H54 (cell line): ENCODE results near the gene CHTOP.
"Not testable (repeated sequence)": the region's sequence is repeated elsewhere in the genome, so short reads cannot be mapped to it uniquely, and the experiment has no call there.

Source experiments
- DNase-seq: peaks from one replicate; pipeline ENCODE4 v3.0.0; 2011; ENCODE audit warnings: low spot score, mixed read lengths; ENCODE audit not compliant: insufficient read length
- FAIRE-seq: peaks from 3 replicates; lab custom pipeline; 2011; peaks lifted over from hg19 to GRCh38; lab: Jason Lieb, UNC
- POLR2A ChIP-seq: IDR thresholded peaks from 2 replicates; pipeline ENCODE4 v1.6.1; 2011; ENCODE audit warnings: low read depth, mild to moderate bottlenecking, low read length

The CHTOP gene, protein sequence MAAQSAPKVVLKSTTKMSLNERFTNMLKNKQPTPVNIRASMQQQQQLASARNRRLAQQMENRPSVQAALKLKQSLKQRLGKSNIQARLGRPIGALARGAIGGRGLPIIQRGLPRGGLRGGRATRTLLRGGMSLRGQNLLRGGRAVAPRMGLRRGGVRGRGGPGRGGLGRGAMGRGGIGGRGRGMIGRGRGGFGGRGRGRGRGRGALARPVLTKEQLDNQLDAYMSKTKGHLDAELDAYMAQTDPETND

DNA sequence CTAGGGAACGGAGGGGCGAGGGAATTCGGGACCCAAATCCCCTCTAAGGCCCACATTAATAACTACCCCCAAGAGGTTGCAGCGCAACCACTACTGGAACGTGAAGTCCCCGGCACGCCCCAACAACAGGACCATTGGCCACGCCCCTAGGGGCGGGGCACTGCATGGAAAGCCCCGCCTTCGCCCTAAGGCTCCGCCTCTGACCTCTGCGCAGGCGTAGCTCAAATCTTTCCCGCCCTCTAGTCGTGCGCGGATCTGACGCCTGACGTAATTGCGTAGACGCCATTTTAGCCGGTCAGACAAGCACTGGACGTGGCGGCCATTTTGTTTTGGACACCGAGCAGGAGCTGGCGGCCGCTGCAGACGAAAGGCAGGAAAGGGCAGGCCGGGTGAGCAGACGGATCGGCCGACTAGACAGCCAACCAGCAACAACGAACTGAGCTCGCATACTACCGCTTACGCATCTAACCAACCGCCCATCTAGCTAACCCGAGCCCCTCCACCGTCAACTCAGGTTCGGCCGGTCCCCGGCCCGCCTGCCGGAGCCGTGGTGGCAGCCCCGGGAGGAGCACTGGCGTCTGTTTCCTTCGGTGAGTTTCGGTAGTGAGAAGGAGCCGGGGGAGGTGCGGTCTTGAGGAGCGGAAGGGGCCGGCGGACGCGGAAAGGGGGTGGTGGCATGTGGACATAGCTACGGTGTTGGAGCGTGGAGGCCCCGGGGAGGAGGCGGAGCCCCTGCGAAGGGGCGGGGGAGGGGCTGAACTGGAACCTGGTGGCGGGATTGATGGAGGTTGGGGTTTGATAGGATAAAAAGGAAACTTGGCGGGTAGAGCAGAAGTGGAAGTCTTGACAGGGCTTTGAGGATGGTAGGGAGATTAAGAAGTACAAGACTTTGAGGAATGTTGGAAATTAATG, at the start of gene CHTOP:
TSS of gene CHTOP (plus strand) at position 313 of the 912 bp plus-strand sequence. CDS start 2,523 bp downstream, outside the sequence.
- peak; percentile 80; the same call in 1 of the 2 replicates for TF ChIP-seq POLR2A
- DNase-seq: peak; percentile 80
- peak; percentile 45 for FAIRE-seq

DNA sequence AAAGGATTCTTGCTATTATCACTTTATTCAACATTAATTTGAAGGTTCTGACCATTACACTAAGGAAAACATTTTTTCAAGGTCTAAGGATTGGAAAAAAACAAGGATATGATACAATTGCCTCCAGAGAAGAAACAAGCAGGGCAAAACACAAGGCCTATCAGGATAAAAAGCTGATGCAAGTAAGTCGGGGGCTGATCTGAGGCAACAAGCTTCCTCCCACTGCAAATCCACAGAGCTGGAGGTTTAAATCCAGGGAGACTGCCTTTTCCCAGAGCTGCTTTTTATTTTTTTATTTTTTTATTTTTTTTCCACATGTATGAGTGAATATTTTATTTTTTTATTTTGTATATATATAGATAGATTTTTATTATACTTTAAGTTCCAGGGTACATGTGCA, 48.9 kb upstream of the CHTOP start:
- FAIRE-seq (no peak), DNase-seq (no peak)
- TF ChIP-seq POLR2A: no peak

DNA sequence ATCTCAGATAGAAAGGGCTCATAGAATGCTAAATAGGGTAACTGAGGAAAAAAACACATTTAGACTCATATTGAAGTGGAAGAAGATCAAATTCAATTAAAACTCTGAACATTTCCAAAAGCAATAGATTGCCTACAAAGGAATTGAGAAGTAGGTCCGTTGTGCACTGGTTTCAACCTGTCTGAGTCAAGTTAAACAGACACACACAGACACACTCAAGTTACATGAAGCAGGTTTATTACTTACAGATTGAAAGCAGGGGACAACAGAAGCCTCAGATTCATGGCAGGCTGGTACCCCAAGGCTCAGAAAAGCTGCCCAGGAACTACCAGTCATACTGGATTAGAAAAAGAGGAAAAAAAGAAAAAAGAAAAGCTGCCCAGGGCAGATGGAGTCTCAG, 47.5 kb upstream of the CHTOP start:
- no peak for FAIRE-seq
- TF ChIP-seq POLR2A: no peak
- no peak for DNase-seq

DNA sequence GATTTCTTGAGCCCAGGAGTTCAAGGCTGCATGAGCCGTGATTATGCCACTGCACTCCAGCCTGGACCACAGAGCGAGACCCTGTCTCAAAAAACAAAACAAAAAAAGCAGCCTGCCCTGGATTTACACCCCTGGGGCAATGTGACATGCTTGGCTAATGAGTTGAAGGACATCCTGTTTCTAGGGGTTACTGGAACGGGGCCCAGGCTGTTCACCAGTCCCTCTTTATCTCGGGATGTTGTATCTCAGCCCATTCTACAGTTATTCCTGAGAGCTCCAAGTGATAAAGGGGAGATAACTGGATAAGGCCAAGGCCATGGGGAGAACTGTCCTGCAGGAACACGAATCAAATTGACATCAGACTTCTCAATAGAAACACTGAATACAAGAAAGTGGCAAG, 46.6 kb upstream of the CHTOP start:
- no peak for FAIRE-seq
- DNase-seq: no peak
- TF ChIP-seq POLR2A: no peak

DNA sequence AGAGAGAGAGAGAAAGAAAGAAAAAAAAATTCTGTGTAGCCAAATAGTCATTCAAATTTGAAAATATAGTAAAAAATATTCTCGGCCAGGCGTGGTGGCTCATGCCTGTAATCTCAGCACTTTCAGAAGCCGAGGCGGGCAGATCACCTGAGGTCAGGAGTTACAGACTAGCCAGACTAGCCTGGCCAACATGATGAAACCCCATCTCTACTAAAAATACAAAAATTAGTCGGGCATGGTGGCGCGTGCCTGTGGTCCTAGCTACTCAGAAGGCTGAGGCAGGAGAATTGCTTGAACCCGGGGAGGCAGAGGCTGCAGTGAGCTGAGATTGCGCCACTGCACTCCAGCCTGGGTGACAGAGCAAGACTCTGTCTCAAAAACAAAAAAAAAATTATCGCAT, 45.8 kb upstream of the CHTOP start:
- not testable (repeated sequence) for DNase-seq, FAIRE-seq

DNA sequence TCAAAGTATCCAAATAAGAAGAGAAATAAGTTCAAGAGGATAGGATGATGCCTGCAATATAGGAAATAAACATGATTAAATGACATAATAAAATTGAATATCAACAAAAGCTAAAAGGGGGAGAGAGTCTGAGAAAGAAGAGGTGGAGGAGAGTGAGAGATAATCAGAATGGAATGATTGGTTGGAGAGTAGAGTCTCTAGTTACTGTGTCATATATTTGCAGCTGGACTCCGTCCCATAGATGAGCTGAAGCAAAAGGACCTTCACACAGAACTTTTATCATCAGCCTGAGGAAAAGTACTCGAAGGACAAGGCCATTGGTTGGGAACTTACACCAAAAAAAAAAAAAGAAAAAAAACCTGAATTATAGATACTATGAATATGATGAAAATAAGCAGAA, 45.4 kb upstream of the CHTOP start:
- TF ChIP-seq POLR2A: no peak
- DNase-seq: no peak
- no peak for FAIRE-seq

DNA sequence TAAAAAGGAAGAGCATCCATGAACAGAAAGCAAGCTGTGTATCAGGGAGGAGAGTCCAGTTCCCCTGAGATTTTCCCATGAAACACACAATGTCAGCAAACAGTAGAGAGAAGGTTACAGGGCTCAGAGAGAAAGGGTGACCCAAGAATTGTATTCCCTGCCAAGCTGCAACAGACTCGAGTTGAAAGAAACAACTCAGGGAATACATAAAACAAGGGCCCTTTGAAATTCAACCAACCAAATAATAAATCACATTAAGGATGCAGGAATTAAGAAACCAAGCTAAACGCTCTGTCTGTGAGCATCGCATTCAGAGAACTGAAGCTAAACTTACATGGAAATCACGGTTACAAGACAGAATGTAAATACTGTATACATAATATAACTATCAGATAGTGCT, 41.1 kb upstream of the CHTOP start:
- TF ChIP-seq POLR2A: no peak
- FAIRE-seq (no peak), DNase-seq (no peak)

DNA sequence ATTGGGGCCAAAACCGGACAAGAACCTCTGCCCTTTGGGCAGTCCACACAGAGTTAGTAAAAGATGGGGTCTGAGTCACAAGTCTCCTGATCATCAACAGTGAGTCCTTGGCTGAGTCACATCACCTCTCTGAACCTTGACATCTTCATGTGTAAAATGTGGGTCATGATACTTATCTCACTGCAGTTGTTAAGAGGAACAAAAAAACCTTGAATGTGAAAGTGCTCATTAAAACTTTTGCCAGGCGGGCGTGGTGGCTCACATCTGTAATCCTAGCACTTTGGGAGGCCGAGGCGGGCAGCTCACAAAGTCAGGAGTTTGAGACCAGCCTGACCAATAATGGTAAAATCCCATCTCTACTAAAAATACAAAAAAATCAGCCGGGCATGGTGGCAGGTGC, 36.7 kb upstream of the CHTOP start:
- FAIRE-seq (peak; percentile 58), DNase-seq (peak; percentile 63)
- no peak for TF ChIP-seq POLR2A

DNA sequence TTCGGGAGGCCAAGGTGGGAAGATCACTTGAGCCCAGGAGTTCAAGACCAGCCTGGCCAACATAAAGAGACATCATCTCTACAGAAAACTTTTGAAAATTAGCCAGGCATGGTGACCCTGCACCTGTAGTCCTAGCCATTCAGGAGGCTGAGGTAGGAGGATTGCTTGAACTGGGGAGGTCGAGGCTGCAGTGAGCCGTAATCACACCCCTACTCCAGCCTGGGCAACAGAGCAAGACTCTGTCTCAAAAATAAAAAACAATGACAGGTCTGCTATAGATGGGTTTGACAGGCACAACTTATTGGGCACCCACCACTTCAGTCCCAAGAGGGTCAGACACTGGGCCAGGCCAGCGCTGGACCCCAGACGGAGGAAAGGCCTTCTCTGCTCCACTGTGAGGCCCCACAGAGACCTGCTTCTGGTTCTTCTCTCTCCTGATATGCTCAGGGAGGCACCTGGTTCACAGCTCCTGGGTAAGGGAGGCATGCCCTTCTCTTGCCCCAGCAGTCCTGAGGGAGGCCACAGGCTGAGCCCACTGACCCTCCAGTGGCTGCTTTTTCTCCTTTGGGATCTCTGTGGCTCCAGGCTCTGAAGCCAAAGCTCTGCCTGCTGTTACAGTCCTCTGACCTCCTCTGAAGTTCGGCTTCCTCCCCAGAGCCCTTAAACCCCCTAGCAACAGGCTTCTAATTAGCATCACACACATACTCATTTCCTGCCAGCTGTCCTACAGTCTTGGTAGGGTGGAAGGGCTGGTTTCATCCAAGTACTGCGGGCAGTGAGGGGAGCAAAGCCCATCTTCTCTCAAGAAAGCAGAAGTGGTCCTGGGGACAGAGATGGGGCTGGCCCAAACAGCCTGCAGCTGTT, 35.3 kb upstream of the CHTOP start:
- no peak for TF ChIP-seq POLR2A
- DNase-seq: no peak
- FAIRE-seq: no peak

DNA sequence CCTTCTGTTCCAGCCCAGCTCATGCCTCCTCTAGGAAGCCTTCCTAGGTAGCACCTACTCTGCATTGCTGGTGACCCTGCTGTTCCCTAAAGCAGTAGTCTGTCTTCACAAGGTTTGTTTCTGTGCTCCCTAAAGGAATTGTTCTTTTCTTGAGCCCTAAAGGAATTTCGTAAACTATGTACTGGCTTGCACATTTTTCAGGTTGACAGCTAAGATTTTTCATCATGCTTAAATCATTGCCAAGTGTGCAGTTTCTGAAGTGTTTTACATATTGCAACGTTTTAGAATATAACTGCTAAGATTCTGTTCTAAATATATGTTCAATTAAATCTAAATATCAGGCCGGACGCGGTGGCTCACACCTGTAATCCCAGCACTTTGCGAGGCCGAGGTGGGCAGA, 34.0 kb upstream of the CHTOP start:
- TF ChIP-seq POLR2A: no peak
- no peak for FAIRE-seq

DNA sequence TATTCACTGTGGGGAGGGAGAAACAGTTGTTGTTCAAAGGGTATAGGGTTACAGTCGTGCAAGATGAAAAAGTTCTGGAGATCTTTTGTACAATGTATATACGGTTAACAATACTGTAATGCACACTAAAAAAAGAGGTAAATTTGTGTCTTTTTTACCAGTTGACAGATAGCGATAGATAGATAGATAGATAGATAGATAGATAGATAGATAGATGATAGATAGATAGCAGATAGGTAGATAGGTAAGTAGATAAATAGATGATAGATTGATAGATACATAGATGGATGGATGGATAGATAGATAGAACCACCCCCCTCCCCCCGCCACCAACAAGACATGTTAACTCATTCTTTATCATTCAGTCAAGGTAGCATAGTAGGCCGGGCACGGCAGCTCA, 31.1 kb upstream of the CHTOP start:
- no peak for DNase-seq
- FAIRE-seq: no peak
- no peak for TF ChIP-seq POLR2A

More for the DNA sequence above, 34.0 kb upstream of the CHTOP start:
- no peak for DNase-seq

DNA sequence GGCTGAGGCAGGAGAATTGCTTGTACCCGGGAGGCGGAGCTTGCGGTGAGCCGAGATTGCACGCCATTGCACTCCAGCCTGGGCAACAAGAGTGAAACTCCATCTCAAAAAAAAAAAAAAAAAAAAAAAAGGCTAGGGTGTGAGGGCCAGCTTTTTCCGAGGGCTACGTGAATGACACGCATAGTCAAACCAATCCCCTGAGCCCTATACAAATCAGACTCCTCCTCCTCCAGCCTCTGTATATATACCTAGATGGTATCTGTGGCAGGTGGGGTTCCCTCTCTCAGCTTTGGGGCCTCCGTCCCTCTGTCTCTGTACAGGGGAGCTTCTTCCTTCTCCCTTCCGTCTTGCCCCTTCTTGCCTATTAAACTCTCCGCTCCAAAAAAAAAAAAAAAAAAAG, 27.7 kb upstream of the CHTOP start:
- FAIRE-seq: no peak
- DNase-seq: no peak
- TF ChIP-seq POLR2A: no peak

DNA sequence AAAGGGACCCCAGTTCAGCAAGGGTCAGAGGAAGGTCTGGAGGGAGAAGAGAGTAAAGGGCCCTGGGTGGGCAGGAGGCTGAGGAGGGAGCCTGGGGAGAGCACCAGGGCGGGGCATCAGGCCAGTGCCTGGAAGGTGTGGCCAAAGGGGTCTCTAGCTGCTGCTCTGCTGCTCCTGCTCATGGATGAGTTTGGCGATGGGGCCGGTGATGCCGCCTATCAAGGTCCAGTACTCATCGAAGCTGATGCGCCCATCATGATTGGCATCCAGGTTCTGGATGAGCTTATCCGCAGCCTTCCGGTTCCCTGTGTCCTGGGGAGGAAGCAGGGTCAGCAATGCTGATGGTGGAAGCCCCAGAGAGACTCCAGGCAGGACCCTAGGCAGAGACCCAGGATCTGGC, 26.5 kb upstream of the CHTOP start:
- no peak for TF ChIP-seq POLR2A
- no peak for FAIRE-seq
- no peak for DNase-seq
